ENCODE results near the gene CIDEC.
"Not testable (repeated sequence)": the region's sequence is repeated elsewhere in the genome, so short reads cannot be mapped to it uniquely, and the experiment has no call there.

DNA sequence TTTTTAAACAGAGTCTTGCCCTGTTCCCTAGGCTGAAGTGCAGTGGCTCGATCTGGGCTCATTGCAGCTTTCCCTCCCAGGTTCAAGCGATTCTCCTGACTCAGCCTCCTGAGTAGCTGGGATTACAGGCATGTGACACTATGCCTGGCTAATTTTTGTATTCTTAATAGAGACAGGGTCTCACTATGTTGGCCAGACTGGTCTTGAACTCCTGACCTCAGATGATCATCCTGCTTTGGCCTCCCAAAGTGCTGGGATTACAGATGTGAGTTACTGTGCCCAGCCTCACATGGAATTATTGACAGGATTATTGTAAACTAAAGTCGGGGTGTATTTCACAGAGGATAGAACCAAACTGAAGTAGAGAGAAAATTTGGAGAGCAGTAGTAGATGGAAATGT, 15.7 kb upstream of the CIDEC start:
- TF ChIP-seq CTCF (IDR thresholded peaks at IDR 0.05); POLR2A (IDR thresholded peaks at IDR 0.05; ENCODE audit: low read length); USF2 (IDR thresholded peaks at IDR 0.05); RAD21 (conservative IDR thresholded peaks at IDR 0.05 in 1 of 2, IDR thresholded peaks at IDR 0.05 in 1 of 2); ZSCAN20 (CRISPR knock-in tag; IDR thresholded peaks at IDR 0.05); RFX5 (IDR thresholded peaks at IDR 0.05); EHF (CRISPR knock-in tag; IDR thresholded peaks at IDR 0.05); CHD4 (IDR thresholded peaks at IDR 0.05; ENCODE audit: borderline replicate concordance); EHMT2 (IDR thresholded peaks at IDR 0.05; ENCODE audit: low read depth); EP300 (IDR thresholded peaks at IDR 0.05); CBX8 (IDR thresholded peaks at IDR 0.05); POLR2AphosphoS2 (conservative IDR thresholded peaks at IDR 0.05; ENCODE audit: low read length); JUN (IDR thresholded peaks at IDR 0.05): not testable (repeated sequence)
- TF ChIP-seq, protein P1, sequence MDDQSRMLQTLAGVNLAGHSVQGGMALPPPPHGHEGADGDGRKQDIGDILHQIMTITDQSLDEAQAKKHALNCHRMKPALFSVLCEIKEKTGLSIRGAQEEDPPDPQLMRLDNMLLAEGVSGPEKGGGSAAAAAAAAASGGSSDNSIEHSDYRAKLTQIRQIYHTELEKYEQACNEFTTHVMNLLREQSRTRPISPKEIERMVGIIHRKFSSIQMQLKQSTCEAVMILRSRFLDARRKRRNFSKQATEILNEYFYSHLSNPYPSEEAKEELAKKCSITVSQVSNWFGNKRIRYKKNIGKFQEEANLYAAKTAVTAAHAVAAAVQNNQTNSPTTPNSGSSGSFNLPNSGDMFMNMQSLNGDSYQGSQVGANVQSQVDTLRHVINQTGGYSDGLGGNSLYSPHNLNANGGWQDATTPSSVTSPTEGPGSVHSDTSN (IDR thresholded peaks at IDR 0.05): not testable (repeated sequence)
